ENCODE data around the gene STK38L.

Gene STK38L

GRCh38 chr12:27274706-27275105 lies 30.6 kb downstream of the STK38L start:
- Histone ChIP-seq H3K27me3 (replicated peaks; ENCODE audit: control insufficient read depth, insufficient read depth, low read length, poor library complexity, severe bottlenecking) (no peaks in the 10 kb centered on the region), H3K4me1 (ENCODE audit: control insufficient read depth, insufficient read depth, low read length, poor library complexity, severe bottlenecking) (no peaks in the 10 kb centered on the region), H3K9me3 (ENCODE audit: control insufficient read depth, low read length) (no peaks in the 10 kb centered on the region), H3K4me3 (ENCODE audit: insufficient read depth, low read depth, low read length, poor library complexity, severe bottlenecking) (no peak overlapping the region), H3K27ac (ENCODE audit: insufficient read depth, low read length, poor library complexity, severe bottlenecking) (no peak overlapping the region), H3K36me3 (ENCODE audit: control insufficient read depth, insufficient read depth, low read length) (no peaks in the 10 kb centered on the region)
- no peak for DNase-seq

DNA sequence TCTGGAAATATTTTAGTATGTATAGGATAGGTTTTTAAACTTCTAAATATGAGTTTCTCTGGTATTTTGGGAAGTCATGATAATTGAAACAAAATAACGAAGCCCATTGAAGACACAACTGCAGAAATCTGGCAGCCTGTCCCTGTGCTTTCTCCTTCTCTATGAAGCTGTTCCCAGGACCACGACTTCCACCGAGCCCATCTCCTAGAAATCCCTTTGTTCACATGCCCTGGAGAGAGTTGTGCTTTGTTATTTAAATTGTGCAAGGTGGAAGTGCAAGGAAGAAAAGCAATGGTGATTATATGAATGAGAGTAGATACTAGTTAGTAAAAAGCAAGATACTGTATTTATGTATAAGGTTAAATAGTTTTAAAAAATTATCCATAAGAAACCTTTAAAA lies 32.2 kb downstream of the STK38L start:
- H3K27me3 ChIP-seq (replicated peaks; ENCODE audit: control insufficient read depth, insufficient read depth, low read length, poor library complexity, severe bottlenecking), result no peaks in the 10 kb centered on the region
- H3K4me1 ChIP-seq (ENCODE audit: control insufficient read depth, insufficient read depth, low read length, poor library complexity, severe bottlenecking), result no peaks in the 10 kb centered on the region
- no peaks in the 10 kb centered on the region for H3K36me3 ChIP-seq (ENCODE audit: control insufficient read depth, insufficient read depth, low read length)
- H3K4me3 ChIP-seq (ENCODE audit: insufficient read depth, low read depth, low read length, poor library complexity, severe bottlenecking), result no peak overlapping the region
- H3K9me3 ChIP-seq (ENCODE audit: control insufficient read depth, low read length), result no peaks in the 10 kb centered on the region
- no peak for DNase-seq
- H3K27ac ChIP-seq (ENCODE audit: insufficient read depth, low read length, poor library complexity, severe bottlenecking), result no peak overlapping the region

- DNase-seq, result no peak
- no peaks in the 10 kb centered on the region for H3K36me3 ChIP-seq (ENCODE audit: control insufficient read depth, insufficient read depth, low read length)
- H3K9me3 ChIP-seq (ENCODE audit: control insufficient read depth, low read length), result no peaks in the 10 kb centered on the region
- no peaks in the 10 kb centered on the region for H3K27me3 ChIP-seq (replicated peaks; ENCODE audit: control insufficient read depth, insufficient read depth, low read length, poor library complexity, severe bottlenecking)
- no peak overlapping the region for H3K4me3 ChIP-seq (ENCODE audit: insufficient read depth, low read depth, low read length, poor library complexity, severe bottlenecking)
- no peaks in the 10 kb centered on the region for H3K4me1 ChIP-seq (ENCODE audit: control insufficient read depth, insufficient read depth, low read length, poor library complexity, severe bottlenecking)
- no peak overlapping the region for H3K27ac ChIP-seq (ENCODE audit: insufficient read depth, low read length, poor library complexity, severe bottlenecking)
Observed at GRCh38 chr12:27277846-27278260, 33.8 kb downstream of the STK38L start.

DNA sequence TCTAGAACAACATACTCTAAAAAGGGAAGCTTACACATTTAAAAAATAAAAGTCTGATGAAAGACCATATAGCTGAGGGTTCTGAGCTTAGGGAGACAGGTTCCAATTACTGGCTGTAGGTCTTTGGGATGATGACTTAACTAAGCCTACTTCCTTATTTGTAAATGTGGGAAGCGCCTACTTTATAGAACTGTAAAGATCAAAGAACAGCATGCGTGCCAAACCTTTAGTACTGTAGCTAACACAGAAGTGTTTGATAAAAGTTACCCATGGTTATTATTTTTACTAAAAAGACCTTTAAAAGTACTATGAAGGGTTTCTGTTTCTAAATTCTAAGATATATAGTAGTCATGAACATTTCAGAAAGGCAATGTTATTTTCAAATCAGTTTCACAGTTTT lies 35.7 kb downstream of the STK38L start:
- Histone ChIP-seq H3K36me3 (ENCODE audit: control insufficient read depth, insufficient read depth, low read length) (no peaks in the 10 kb centered on the region), H3K27ac (ENCODE audit: insufficient read depth, low read length, poor library complexity, severe bottlenecking) (no peak overlapping the region), H3K27me3 (replicated peaks; ENCODE audit: control insufficient read depth, insufficient read depth, low read length, poor library complexity, severe bottlenecking) (no peaks in the 10 kb centered on the region), H3K4me1 (ENCODE audit: control insufficient read depth, insufficient read depth, low read length, poor library complexity, severe bottlenecking) (no peaks in the 10 kb centered on the region), H3K9me3 (ENCODE audit: control insufficient read depth, low read length) (no peaks in the 10 kb centered on the region), H3K4me3 (ENCODE audit: insufficient read depth, low read depth, low read length, poor library complexity, severe bottlenecking) (no peak overlapping the region)
- no peak for DNase-seq

DNA sequence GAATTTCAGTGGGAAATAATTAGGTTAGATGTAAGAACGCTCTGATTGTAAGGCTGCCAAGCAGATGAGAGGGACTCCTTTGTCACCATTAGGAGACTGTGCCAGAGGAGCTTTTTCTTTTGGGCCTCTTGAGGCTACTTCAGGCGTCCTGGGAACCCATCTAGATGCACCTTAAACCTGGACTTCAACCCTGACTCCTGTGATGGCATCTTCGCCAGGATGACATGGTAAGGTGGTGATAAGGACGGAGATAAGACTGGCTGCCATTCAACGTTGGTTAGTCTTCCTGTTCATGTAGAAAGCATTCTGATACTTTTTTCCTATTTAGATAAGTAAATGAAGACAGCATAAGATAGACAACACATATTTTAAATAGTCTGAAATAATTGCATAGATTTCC lies 36.3 kb downstream of the STK38L start:
- no peak for DNase-seq
- no peaks in the 10 kb centered on the region for H3K27me3 ChIP-seq (replicated peaks; ENCODE audit: control insufficient read depth, insufficient read depth, low read length, poor library complexity, severe bottlenecking)
- H3K9me3 ChIP-seq (ENCODE audit: control insufficient read depth, low read length), result no peaks in the 10 kb centered on the region
- no peak overlapping the region for H3K4me3 ChIP-seq (ENCODE audit: insufficient read depth, low read depth, low read length, poor library complexity, severe bottlenecking)
- H3K4me1 ChIP-seq (ENCODE audit: control insufficient read depth, insufficient read depth, low read length, poor library complexity, severe bottlenecking), result no peaks in the 10 kb centered on the region
- no peak overlapping the region for H3K27ac ChIP-seq (ENCODE audit: insufficient read depth, low read length, poor library complexity, severe bottlenecking)
- H3K36me3 ChIP-seq (ENCODE audit: control insufficient read depth, insufficient read depth, low read length), result no peaks in the 10 kb centered on the region

DNA sequence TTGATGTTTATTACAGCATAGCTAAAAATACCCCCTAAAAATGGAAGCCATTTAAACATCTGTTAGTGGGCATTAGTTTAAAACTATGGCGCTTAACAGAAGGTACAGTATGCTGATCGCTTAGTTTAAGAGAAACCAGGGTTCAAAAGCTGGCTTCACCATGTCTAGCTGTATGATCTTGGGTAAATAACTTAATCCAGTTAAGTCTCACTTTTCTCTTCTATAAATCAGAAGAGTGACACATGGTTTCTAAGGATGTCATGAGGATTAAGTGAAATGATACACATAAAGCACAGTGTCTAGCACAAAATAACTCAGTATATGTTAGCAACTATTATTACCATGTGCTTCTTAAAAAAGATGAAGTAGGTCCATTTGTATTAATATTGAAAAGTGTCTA lies 38.7 kb downstream of the STK38L start:
- no peaks in the 10 kb centered on the region for H3K9me3 ChIP-seq (ENCODE audit: control insufficient read depth, low read length)
- no peak for DNase-seq
- H3K27ac ChIP-seq (ENCODE audit: insufficient read depth, low read length, poor library complexity, severe bottlenecking), result no peak overlapping the region
- no peaks in the 10 kb centered on the region for H3K4me1 ChIP-seq (ENCODE audit: control insufficient read depth, insufficient read depth, low read length, poor library complexity, severe bottlenecking)
- no peak overlapping the region for H3K4me3 ChIP-seq (ENCODE audit: insufficient read depth, low read depth, low read length, poor library complexity, severe bottlenecking)
- H3K27me3 ChIP-seq (replicated peaks; ENCODE audit: control insufficient read depth, insufficient read depth, low read length, poor library complexity, severe bottlenecking), result no peaks in the 10 kb centered on the region
- no peaks in the 10 kb centered on the region for H3K36me3 ChIP-seq (ENCODE audit: control insufficient read depth, insufficient read depth, low read length)

DNA sequence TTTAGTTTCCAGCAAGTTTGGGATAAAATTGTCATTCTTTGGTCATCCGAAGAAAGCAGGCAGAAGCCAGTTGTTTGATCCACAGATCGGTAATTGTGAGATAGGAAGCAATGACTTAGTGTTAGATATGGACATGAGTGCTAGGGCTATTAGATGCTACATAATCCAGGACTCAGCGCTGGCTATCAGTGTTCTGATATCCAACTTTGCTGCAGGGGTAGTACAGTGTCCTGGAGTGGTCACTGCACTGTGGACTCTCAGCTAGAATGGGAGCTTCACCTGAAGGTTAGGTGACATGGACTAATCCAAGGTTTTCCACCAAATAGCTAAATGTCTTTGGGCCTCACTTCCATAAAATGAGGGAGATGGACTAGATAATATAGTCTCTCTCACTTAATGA lies 39.9 kb downstream of the STK38L start:
- Histone ChIP-seq H3K4me1 (ENCODE audit: control insufficient read depth, insufficient read depth, low read length, poor library complexity, severe bottlenecking) (no peaks in the 10 kb centered on the region), H3K4me3 (ENCODE audit: insufficient read depth, low read depth, low read length, poor library complexity, severe bottlenecking) (no peak overlapping the region), H3K9me3 (ENCODE audit: control insufficient read depth, low read length) (no peaks in the 10 kb centered on the region), H3K27me3 (replicated peaks; ENCODE audit: control insufficient read depth, insufficient read depth, low read length, poor library complexity, severe bottlenecking) (no peaks in the 10 kb centered on the region), H3K36me3 (ENCODE audit: control insufficient read depth, insufficient read depth, low read length) (no peaks in the 10 kb centered on the region), H3K27ac (ENCODE audit: insufficient read depth, low read length, poor library complexity, severe bottlenecking) (no peak overlapping the region)
- DNase-seq, result no peak

- Histone ChIP-seq H3K36me3 (ENCODE audit: control insufficient read depth, insufficient read depth, low read length) (no peaks in the 10 kb centered on the region), H3K27ac (ENCODE audit: insufficient read depth, low read length, poor library complexity, severe bottlenecking) (no peak overlapping the region), H3K4me1 (ENCODE audit: control insufficient read depth, insufficient read depth, low read length, poor library complexity, severe bottlenecking) (no peaks in the 10 kb centered on the region), H3K27me3 (replicated peaks; ENCODE audit: control insufficient read depth, insufficient read depth, low read length, poor library complexity, severe bottlenecking) (no peaks in the 10 kb centered on the region), H3K9me3 (ENCODE audit: control insufficient read depth, low read length) (no peaks in the 10 kb centered on the region), H3K4me3 (ENCODE audit: insufficient read depth, low read depth, low read length, poor library complexity, severe bottlenecking) (no peak overlapping the region)
- no peak for DNase-seq
Observed at GRCh38 chr12:27284751-27285150, 40.7 kb downstream of the STK38L start.

- no peak for DNase-seq
- H3K4me1 ChIP-seq (ENCODE audit: control insufficient read depth, insufficient read depth, low read length, poor library complexity, severe bottlenecking), result no peaks in the 10 kb centered on the region
- no peak overlapping the region for H3K27ac ChIP-seq (ENCODE audit: insufficient read depth, low read length, poor library complexity, severe bottlenecking)
- H3K4me3 ChIP-seq (ENCODE audit: insufficient read depth, low read depth, low read length, poor library complexity, severe bottlenecking), result no peak overlapping the region
- no peaks in the 10 kb centered on the region for H3K27me3 ChIP-seq (replicated peaks; ENCODE audit: control insufficient read depth, insufficient read depth, low read length, poor library complexity, severe bottlenecking)
- H3K36me3 ChIP-seq (ENCODE audit: control insufficient read depth, insufficient read depth, low read length), result no peaks in the 10 kb centered on the region
- no peaks in the 10 kb centered on the region for H3K9me3 ChIP-seq (ENCODE audit: control insufficient read depth, low read length)
Observed at GRCh38 chr12:27285403-27285802, 41.3 kb downstream of the STK38L start.

DNA sequence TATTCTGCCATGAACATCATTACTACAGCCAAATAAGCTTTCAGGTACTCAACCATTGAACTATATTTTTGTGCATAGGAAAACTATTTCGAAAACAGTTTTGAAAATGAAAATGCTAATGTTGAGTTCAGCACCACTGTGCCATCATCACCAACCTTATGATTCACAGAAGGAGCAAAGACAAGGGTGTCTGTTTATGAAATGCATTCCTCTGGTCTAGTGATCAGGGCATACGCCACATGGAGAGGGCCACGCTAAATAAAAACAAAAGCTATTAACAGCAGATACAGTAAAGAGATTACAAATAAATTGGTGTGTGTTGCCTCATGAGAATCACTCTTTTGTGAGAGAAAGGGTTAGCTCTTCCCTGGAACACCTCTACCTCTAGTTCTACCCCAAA lies 45.3 kb downstream of the STK38L start:
- Histone ChIP-seq H3K27me3 (replicated peaks; ENCODE audit: control insufficient read depth, insufficient read depth, low read length, poor library complexity, severe bottlenecking) (no peaks in the 10 kb centered on the region), H3K4me3 (ENCODE audit: insufficient read depth, low read depth, low read length, poor library complexity, severe bottlenecking) (no peak overlapping the region), H3K4me1 (ENCODE audit: control insufficient read depth, insufficient read depth, low read length, poor library complexity, severe bottlenecking) (no peaks in the 10 kb centered on the region), H3K36me3 (ENCODE audit: control insufficient read depth, insufficient read depth, low read length) (no peaks in the 10 kb centered on the region), H3K9me3 (ENCODE audit: control insufficient read depth, low read length) (no peaks in the 10 kb centered on the region), H3K27ac (ENCODE audit: insufficient read depth, low read length, poor library complexity, severe bottlenecking) (no peak overlapping the region)
- no peak for DNase-seq
